ENCODE results near the gene METRN. TPM values are rescaled to one million over a fixed set of nuclear protein-coding genes. Genes with fewer than 3 reads are reported as not detected.
"Not testable (repeated sequence)": the region's sequence is repeated elsewhere in the genome, so short reads cannot be mapped to it uniquely, and the experiment has no call there.

The METRN gene
- total RNA-seq, 2 donors from 2014 or later, result 36.6 to 71.9 TPM

DNA sequence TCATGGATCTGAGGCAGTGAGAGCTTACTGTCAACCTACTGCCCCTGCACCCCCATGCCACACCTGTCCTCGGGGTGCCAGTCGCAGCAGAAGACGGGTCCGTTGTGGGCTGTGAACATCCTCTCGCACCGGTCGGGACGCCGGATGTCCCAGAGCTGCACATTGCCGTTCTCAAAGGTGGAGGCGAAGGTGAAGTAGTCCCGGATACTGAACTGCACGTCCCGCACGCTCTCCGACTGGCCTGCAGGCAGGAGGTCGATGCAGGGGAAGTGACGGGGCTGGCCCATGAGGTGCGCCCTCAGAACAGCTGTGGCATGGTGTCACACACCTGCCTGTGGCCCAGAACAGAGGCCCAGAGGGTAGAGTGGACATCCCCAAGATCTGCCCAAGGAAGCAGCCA lies 27.4 kb upstream of the METRN start:
- H3K27ac ChIP-seq, result no peak overlapping the region

DNA sequence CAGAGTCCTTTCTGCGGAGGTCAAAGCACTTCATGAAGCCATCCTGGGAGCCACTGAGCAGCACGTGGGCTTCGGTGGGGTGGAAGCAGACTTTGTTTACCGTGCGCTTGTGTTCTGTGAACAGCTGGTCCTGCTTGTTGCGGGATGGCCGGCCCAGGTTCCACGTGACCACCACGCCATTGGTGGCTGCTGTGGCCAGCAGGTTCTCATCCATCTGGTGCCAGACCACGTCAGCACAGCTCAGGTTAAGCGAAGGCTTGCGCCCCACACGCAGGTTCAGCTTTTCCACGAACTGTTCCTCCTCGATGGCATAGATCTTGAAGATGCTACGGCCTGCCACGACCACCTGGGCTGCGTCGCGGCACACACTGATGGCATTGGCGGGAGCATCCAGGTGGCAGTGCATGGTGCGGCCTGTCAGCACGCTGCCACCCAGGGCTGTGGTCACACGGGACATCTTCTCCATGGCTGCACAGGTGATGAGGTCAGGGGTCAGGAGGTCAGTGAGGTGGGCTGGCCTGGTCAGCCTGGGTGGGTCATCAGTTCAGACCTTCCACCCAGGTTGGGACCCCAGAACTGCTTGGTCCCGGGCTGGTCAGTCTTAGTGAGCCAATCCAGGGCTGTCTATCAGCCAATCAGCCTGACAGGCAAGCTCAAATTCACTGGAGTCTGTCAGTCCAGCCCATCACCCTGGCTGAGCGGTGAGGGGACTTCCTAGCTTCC lies 25.6 kb upstream of the METRN start:
- TF ChIP-seq, protein P1, sequence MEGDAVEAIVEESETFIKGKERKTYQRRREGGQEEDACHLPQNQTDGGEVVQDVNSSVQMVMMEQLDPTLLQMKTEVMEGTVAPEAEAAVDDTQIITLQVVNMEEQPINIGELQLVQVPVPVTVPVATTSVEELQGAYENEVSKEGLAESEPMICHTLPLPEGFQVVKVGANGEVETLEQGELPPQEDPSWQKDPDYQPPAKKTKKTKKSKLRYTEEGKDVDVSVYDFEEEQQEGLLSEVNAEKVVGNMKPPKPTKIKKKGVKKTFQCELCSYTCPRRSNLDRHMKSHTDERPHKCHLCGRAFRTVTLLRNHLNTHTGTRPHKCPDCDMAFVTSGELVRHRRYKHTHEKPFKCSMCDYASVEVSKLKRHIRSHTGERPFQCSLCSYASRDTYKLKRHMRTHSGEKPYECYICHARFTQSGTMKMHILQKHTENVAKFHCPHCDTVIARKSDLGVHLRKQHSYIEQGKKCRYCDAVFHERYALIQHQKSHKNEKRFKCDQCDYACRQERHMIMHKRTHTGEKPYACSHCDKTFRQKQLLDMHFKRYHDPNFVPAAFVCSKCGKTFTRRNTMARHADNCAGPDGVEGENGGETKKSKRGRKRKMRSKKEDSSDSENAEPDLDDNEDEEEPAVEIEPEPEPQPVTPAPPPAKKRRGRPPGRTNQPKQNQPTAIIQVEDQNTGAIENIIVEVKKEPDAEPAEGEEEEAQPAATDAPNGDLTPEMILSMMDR (IDR thresholded peaks at IDR 0.05), result no peak
- no peak for TF ChIP-seq POLR2A (IDR thresholded peaks at IDR 0.05)
- ATAC-seq (no peak), DNase-seq (no peak)
- H3K36me3 ChIP-seq (replicated peaks in 1 of 2; ENCODE audit: insufficient read depth in 1 of 2, low read depth in 2 of 2), result peaks cover 0 to 4% of the 10 kb centered on the region in 2 donors
- peak overlapping the region in 3 of 4 donors; percentile 33 to 87 (median 81) for H3K27ac ChIP-seq
- no peaks in the 10 kb centered on the region for H3K9me3 ChIP-seq
- peaks cover 0 to 12% of the 10 kb centered on the region in 2 donors for H3K27me3 ChIP-seq
- intact Hi-C loops (cut with DNase I), result no loop called here
- H3K4me1 ChIP-seq, result peaks cover 48% of the 10 kb centered on the region
- peak overlapping the region in 1 of 2 donors; percentile 83 for H3K4me3 ChIP-seq
- WGBS, 2 donors, result 65 to 75% methylated on average over 8 to 26 of the region's 26 CpGs

More for the DNA sequence above, 27.4 kb upstream of the METRN start:
- H3K27me3 ChIP-seq, result no peaks in the 10 kb centered on the region
- TF ChIP-seq POLR2A (IDR thresholded peaks at IDR 0.05), result no peak
- TF ChIP-seq, protein P1 (IDR thresholded peaks at IDR 0.05), result no peak
- peaks cover 55% of the 10 kb centered on the region for H3K4me1 ChIP-seq
- ATAC-seq, result no peak
- H3K36me3 ChIP-seq (replicated peaks in 1 of 2; ENCODE audit: insufficient read depth in 1 of 2, low read depth in 2 of 2), result peaks cover 3 to 4% of the 10 kb centered on the region in 2 donors
- WGBS, 2 donors, result 91 to 95% methylated on average over 13 to 19 of the region's 19 CpGs
- no peaks in the 10 kb centered on the region for H3K9me3 ChIP-seq
- intact Hi-C loops (cut with DNase I), result no loop called here
- no peak for DNase-seq
- no peak overlapping the region for H3K4me3 ChIP-seq

DNA sequence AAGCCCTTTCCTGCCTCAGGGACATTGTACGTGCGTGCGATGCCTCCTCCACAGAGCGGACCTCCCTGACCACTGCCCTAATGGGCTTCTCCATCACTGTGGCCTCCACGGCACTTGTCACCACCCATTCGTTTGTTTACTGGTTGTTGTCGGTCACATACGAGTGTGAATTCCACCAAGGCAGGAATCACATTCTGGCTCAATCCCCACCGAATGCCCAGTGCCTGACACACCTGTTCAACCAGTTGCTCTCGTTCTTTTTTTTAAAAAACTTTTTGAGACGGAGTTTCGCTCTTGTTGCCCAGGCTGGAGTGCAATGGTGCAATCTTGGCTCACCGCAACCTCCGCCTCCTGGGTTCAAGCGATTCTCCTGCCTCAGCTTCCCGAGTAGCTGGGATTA lies 23.7 kb upstream of the METRN start:
- WGBS, 2 donors, result 68 to 70% methylated on average over 16 of the region's 16 CpGs
- ATAC-seq; H3K9me3 ChIP-seq; H3K36me3 ChIP-seq (replicated peaks in 1 of 2; ENCODE audit: insufficient read depth in 1 of 2, low read depth in 2 of 2); H3K4me3 ChIP-seq; H3K27ac ChIP-seq; DNase-seq; intact Hi-C loops (cut with DNase I): not testable (repeated sequence)
- Histone ChIP-seq H3K4me1 (peaks cover 48% of the 10 kb centered on the region), H3K27me3 (peaks cover 0 to 24% of the 10 kb centered on the region in 2 donors)

DNA sequence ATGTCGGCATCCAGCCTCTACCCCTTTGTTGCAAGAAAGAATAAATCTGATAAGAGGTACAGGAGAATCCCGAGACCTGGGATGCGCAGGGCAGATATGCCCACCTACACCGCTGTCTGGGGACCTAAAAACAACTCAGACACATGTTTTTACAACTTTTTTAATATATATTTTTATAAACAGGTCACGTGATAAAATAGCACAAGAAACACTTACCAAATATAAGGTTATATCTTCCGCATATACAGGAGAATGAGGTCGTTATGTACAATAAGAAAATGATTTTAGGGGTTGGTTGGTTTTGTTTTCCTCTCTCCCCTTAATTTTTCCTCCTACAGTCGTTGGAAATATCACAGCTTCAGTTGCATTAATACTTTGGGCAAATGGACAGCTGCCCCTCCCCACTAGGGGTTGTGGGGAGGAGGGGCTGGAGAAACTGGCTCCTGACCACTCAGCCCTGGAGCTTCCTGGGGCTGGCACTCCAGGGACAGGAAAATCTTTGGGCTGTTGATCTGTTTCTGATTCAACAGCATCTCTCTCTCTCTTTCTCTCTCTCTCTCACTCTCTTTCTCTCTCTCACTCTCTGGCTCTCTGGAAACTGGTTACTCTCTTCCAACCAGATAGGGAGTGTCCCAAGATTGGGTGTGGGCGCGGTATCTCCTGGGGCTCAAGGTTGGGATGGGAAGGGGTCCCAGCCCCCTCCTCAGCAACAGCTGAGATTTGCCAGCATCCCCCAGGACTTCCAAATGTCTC lies 22.4 kb upstream of the METRN start:
- TF ChIP-seq, protein P1 (IDR thresholded peaks at IDR 0.05), result no peak
- no peak for TF ChIP-seq POLR2A (IDR thresholded peaks at IDR 0.05)
- intact Hi-C loops (cut with DNase I), result no loop called here
- H3K4me1 ChIP-seq, result peaks cover 44% of the 10 kb centered on the region
- H3K36me3 ChIP-seq (replicated peaks in 1 of 2; ENCODE audit: insufficient read depth in 1 of 2, low read depth in 2 of 2), result no peaks in the 10 kb centered on the region
- no peak for ATAC-seq
- H3K27ac ChIP-seq, result no peak overlapping the region
- peaks cover 0 to 24% of the 10 kb centered on the region in 2 donors for H3K27me3 ChIP-seq
- no peak overlapping the region for H3K4me3 ChIP-seq
- DNase-seq, result no peak
- H3K9me3 ChIP-seq, result no peaks in the 10 kb centered on the region
- 52 to 57% methylated on average over 10 of the region's 10 CpGs for WGBS, 2 donors

DNA sequence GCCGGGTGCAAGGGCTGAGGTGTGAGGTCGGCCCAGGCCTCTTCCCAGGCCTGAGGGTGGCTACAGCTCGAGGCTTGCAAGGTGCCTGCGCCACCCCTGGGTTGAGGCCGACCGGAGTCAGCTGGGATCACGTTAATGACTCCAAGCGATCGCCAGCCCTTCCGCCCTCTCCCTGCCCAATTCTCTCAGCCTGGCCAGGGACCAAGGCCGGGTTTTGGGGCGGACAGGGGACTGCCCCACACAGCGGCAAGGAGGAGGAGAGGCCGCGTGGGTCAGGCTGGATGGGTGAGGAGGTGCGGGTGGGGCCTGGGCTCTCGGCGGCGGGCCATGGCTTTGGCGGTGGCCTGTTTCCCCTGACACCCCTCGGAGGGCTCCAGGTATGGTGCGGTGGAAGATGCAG lies 21.6 kb upstream of the METRN start:
- H3K4me1 ChIP-seq, result peaks cover 44% of the 10 kb centered on the region
- intact Hi-C loops (cut with DNase I), result no loop called here
- H3K4me3 ChIP-seq, result no peak overlapping the region
- H3K27me3 ChIP-seq, result peaks cover 0 to 24% of the 10 kb centered on the region in 2 donors
- H3K36me3 ChIP-seq (replicated peaks in 1 of 2; ENCODE audit: insufficient read depth in 1 of 2, low read depth in 2 of 2), result no peaks in the 10 kb centered on the region
- no peaks in the 10 kb centered on the region for H3K9me3 ChIP-seq
- no peak for DNase-seq
- no peak for TF ChIP-seq POLR2A (IDR thresholded peaks at IDR 0.05)
- TF ChIP-seq, protein P1 (IDR thresholded peaks at IDR 0.05), result no peak
- no peak overlapping the region for H3K27ac ChIP-seq
- no peak for ATAC-seq
- 53% methylated on average over 22 of the region's 22 CpGs; no CpG with 5 or more reads in 1 of the 2 donors for WGBS, 2 donors

Measured in body of pancreas (tissue), 4 donors.